Vagina (tissue), 2 donors: ENCODE data around the gene NBPF6.

Experiments used
- POLR2A ChIP-seq, 2 donors: fragments of 450-650 bp; IDR thresholded peaks; one replicate each; pipeline ENCODE4 v1.6.1; 2017; ENCODE audit warnings: antibody characterized with exemption in 2 of 2, mild to moderate bottlenecking in 2 of 2, moderate library complexity in 2 of 2
- POLR2AphosphoS5 ChIP-seq, 2 donors: sonication (generic); formaldehyde crosslinking; IDR thresholded peaks; one replicate each; pipeline ENCODE4 v1.9.0; 2017; ENCODE audit warnings: antibody characterized with exemption in 2 of 2, mild to moderate bottlenecking in 2 of 2, low read depth in 1 of 2; ENCODE audit not compliant: insufficient read depth in 1 of 2
- TF ChIP-seq, protein P1 (sequence below), 3 experiments: fragments of 450-650 bp in 2 of 3; fragments of 200-600 bp in 1 of 3; sonication (generic) in 1 of 3; IDR thresholded peaks; one replicate each; pipeline ENCODE4 v1.5.1; 2017 to 2019; ENCODE audit warnings: antibody characterized with exemption in 3 of 3, mild to moderate bottlenecking in 2 of 3, moderate library complexity in 2 of 3

DNA sequence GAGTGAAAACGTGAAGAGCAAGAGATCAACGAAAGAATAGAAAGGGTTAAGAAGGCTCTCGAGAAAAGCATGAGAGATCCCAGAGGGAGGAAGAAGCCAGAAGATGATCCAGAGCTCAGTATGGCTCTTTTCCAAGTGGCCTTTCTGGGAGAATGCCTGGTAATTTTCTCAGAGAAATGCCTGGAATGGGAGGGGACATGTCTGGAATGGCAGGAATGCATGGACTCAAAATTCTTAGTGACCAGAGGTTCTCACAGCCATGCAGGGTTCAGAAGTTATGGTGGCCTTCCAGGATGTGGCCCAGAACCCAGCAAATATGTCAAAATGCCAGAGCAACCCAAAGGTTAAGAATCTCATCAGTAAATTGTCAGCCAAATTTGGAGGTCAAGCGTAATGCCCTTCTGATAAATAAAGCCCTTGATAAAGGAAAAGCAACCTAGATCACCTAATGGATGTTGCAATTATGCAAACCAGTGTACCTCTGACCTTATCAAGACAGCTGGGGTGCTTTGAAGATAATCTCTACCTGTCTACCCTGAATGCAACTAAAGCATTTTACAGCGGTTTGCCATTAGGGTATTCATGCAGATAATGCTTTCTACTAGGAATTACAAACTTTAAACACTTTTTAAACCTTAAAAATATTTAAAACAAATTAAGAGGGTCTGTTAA is 53.1 kb downstream of the NBPF6 start:
- TF ChIP-seq, protein P1, sequence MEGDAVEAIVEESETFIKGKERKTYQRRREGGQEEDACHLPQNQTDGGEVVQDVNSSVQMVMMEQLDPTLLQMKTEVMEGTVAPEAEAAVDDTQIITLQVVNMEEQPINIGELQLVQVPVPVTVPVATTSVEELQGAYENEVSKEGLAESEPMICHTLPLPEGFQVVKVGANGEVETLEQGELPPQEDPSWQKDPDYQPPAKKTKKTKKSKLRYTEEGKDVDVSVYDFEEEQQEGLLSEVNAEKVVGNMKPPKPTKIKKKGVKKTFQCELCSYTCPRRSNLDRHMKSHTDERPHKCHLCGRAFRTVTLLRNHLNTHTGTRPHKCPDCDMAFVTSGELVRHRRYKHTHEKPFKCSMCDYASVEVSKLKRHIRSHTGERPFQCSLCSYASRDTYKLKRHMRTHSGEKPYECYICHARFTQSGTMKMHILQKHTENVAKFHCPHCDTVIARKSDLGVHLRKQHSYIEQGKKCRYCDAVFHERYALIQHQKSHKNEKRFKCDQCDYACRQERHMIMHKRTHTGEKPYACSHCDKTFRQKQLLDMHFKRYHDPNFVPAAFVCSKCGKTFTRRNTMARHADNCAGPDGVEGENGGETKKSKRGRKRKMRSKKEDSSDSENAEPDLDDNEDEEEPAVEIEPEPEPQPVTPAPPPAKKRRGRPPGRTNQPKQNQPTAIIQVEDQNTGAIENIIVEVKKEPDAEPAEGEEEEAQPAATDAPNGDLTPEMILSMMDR (IDR thresholded peaks at IDR 0.05): no peak
- TF ChIP-seq POLR2AphosphoS5 (IDR thresholded peaks at IDR 0.05; ENCODE audit: insufficient read depth in 1 of 2, low read depth in 1 of 2) (no peak), POLR2A (IDR thresholded peaks at IDR 0.05) (no peak)
